HepG2 (cell line): ENCODE measurements around the gene CYP20A1. TPM values are rescaled to one million over a fixed set of nuclear protein-coding genes. Genes with fewer than 3 reads are reported as not detected.
A peak's percentile ranks its signal among the peaks of the same experiment; 100 is the strongest.

Experiments used
- ADNP ChIP-seq: sonication (generic); formaldehyde crosslinking; IDR thresholded peaks from 2 replicates; pipeline ENCODE4 v1.4.0; 2020; ENCODE audit warnings: missing genetic modification reagents
- ARHGAP35 ChIP-seq: sonication (generic); formaldehyde crosslinking; IDR thresholded peaks from 2 replicates; pipeline ENCODE4 v1.9.0; 2022; ENCODE audit warnings: mild to moderate bottlenecking, inconsistent platforms, moderate library complexity, missing genetic modification reagents, borderline replicate concordance
- CBX1 ChIP-seq: IDR thresholded peaks from one replicate; pipeline ENCODE4 v1.6.1; 2016; ENCODE audit warnings: antibody characterized with exemption, low read depth
- CHD4 ChIP-seq: fragments of 200-600 bp; sonication (generic); IDR thresholded peaks from 2 replicates; pipeline ENCODE4 v1.7.0; 2017; ENCODE audit warnings: mild to moderate bottlenecking, low read length, borderline replicate concordance
- DMAP1 ChIP-seq: IDR thresholded peaks from 2 replicates; pipeline ENCODE4 v1.6.1; 2016
- FOXK1 ChIP-seq: sonication (generic); formaldehyde crosslinking; IDR thresholded peaks from 2 replicates; pipeline ENCODE4 v1.4.0; 2020; ENCODE audit warnings: low read depth, missing genetic modification reagents, borderline replicate concordance
- HMGXB4 ChIP-seq, 2 experiments: sonication (generic) in 1 of 2; formaldehyde crosslinking in 1 of 2; IDR thresholded peaks; 2 replicates each; pipeline versions ENCODE4 v1.4.0 to v1.6.1; 2018 to 2020; ENCODE audit warnings: missing genetic modification reagents in 2 of 2, borderline replicate concordance in 1 of 2, low read depth in 1 of 2, mild to moderate bottlenecking in 1 of 2, missing biosample characterization in 1 of 2
- IRF1 ChIP-seq: sonication (generic); formaldehyde crosslinking; IDR thresholded peaks from 2 replicates; pipeline ENCODE4 v1.4.0; 2020; ENCODE audit warnings: low read depth, mild to moderate bottlenecking, missing genetic modification reagents
- MXI1 ChIP-seq: IDR thresholded peaks from 3 replicates; pipeline ENCODE4 v1.6.1; 2012; ENCODE audit warnings: low read depth, low read length, inconsistent platforms, borderline replicate concordance
- POLR2AphosphoS2 ChIP-seq: IDR thresholded peaks from 2 replicates; pipeline ENCODE4 v1.6.1; 2011; ENCODE audit warnings: low read depth, low read length, improper control_type of control experiment
- TEAD2 ChIP-seq: sonication (generic); formaldehyde crosslinking; IDR thresholded peaks from 2 replicates; pipeline ENCODE4 v1.9.0; 2021; ENCODE audit warnings: missing genetic modification reagents
- ZNF367 ChIP-seq: sonication (generic); formaldehyde crosslinking; IDR thresholded peaks from 2 replicates; pipeline ENCODE4 v1.4.0; 2020; ENCODE audit warnings: missing genetic modification reagents, borderline replicate concordance
- ZNF629 ChIP-seq: sonication (generic); formaldehyde crosslinking; conservative IDR thresholded peaks from 2 replicates; pipeline ENCODE4 v1.5.0; 2020; ENCODE audit warnings: missing genetic modification reagents
- ZNF691 ChIP-seq: sonication (generic); formaldehyde crosslinking; IDR thresholded peaks from 2 replicates; pipeline ENCODE4 v1.4.0; 2020; ENCODE audit warnings: missing genetic modification reagents, low read depth, mild to moderate bottlenecking, borderline replicate concordance
- polyA plus RNA-seq, 8 experiments: library from polyadenylated mRNA; depleted of rRNA in 3 of 8; stranded (reverse) in 7 of 8; unstranded in 1 of 8; fragments of >200 nt; fragmentation: Illumina TruSeq in 4 of 8; extraction: Trizol in 4 of 8; gene quantifications; 2 replicates each; pipeline versions ENCODE4 v1.2.1 to v1.2.3, GENCODE V29; 2011 to 2016; ENCODE audit warnings: low read depth in 4 of 8, missing spikeins in 1 of 8, mixed read lengths in 1 of 8; ENCODE audit not compliant: insufficient read depth in 1 of 8
- total RNA-seq, 5 experiments: library from RNA; depleted of rRNA; stranded (reverse); fragments of >200 nt; fragmentation: Illumina TruSeq; extraction: Trizol; gene quantifications; 2 replicates each; pipeline ENCODE4 v1.2.3, GENCODE V29; 2016; ENCODE audit warnings: low read depth in 1 of 5
- TF ChIP-seq, protein P1 (sequence below): IDR thresholded peaks from 2 replicates; pipeline ENCODE4 v1.6.1; 2016; ENCODE audit warnings: mild to moderate bottlenecking
- TF ChIP-seq, protein P2 (sequence below): sonication (generic); formaldehyde crosslinking; IDR thresholded peaks from 2 replicates; pipeline ENCODE4 v1.8.0; 2022; ENCODE audit warnings: mild to moderate bottlenecking, missing genetic modification reagents
- TF ChIP-seq, protein P3 (sequence below): sonication (generic); formaldehyde crosslinking; IDR thresholded peaks from 2 replicates; pipeline ENCODE4 v1.5.1; 2020; ENCODE audit warnings: missing genetic modification reagents, mild to moderate bottlenecking, borderline replicate concordance
- TF ChIP-seq, protein P4 (sequence below): sonication (generic); formaldehyde crosslinking; IDR thresholded peaks from 2 replicates; pipeline ENCODE4 v1.8.1; 2023; ENCODE audit warnings: mild to moderate bottlenecking, moderate library complexity, missing genetic modification reagents

Gene CYP20A1
- total and polyA plus RNA-seq, 2 of the 13 experiments (the other 11 are each of a cell fraction or from before 2014, with no cell fraction given) = 9.6 to 35.3 TPM

DNA sequence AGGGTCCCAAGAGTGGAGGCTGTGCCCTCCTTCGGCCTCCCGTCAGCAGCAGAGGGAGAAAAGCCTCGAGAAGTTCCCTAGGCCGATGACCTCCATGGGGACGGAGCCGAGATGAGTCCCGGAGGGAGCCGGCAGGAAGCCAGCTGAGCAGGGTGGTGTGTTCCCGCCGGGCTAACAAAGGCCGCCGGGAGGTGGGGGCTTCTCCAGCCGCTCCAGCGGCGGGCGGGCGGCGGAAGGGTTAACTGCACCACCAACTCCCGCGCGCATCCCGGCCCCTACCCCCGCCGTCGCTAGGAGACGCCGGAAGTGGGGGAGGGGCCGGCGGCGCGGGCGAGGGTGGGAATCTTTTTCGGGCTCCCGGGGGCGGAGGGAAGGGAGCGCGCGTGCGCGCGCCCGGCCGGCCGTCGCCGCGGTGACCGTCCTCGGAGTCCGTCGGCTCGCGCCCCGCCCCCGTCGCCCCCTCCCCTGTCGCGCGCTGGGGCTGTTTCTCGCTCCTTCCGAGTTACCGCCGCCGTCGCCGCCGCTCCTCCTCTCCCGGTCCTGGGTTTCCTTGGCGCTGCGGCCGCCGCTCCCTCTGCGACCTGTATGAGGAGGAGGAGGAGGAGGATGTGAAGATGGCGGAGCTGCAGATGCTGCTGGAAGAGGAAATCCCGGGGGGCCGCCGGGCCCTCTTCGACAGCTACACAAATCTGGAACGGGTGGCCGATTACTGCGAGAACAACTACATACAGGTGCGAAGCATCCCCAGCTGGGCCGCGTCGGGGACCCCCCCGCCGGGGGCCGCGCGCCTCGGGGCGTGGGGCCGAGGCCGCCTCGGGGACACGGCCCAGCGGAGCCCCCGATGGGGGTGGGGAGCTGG, 89.3 kb downstream of the CYP20A1 start, which contains the start of gene ABI2 (continued):
- no peak for TF ChIP-seq TEAD2 (CRISPR knock-in tag)
- TF ChIP-seq, protein P1, sequence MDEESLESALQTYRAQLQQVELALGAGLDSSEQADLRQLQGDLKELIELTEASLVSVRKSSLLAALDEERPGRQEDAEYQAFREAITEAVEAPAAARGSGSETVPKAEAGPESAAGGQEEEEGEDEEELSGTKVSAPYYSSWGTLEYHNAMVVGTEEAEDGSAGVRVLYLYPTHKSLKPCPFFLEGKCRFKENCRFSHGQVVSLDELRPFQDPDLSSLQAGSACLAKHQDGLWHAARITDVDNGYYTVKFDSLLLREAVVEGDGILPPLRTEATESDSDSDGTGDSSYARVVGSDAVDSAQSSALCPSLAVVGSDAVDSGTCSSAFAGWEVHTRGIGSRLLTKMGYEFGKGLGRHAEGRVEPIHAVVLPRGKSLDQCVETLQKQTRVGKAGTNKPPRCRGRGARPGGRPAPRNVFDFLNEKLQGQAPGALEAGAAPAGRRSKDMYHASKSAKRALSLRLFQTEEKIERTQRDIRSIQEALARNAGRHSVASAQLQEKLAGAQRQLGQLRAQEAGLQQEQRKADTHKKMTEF (CRISPR knock-in tag) = peak; percentile 92
- no peak for TF ChIP-seq ADNP (CRISPR knock-in tag)
- TF ChIP-seq DMAP1 (CRISPR knock-in tag) = peak; percentile 77; the same call in 1 of the 2 replicates
- TF ChIP-seq, protein P2, sequence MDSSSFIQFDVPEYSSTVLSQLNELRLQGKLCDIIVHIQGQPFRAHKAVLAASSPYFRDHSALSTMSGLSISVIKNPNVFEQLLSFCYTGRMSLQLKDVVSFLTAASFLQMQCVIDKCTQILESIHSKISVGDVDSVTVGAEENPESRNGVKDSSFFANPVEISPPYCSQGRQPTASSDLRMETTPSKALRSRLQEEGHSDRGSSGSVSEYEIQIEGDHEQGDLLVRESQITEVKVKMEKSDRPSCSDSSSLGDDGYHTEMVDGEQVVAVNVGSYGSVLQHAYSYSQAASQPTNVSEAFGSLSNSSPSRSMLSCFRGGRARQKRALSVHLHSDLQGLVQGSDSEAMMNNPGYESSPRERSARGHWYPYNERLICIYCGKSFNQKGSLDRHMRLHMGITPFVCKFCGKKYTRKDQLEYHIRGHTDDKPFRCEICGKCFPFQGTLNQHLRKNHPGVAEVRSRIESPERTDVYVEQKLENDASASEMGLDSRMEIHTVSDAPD (CRISPR knock-in tag) = peak; percentile 79; the same call in 1 of the 2 replicates
- TF ChIP-seq HMGXB4 (CRISPR knock-in tag; IDR thresholded peaks at IDR 0.05; ENCODE audit: borderline replicate concordance in 1 of 2, low read depth in 1 of 2) = peak; percentile 41 to 63; a peak in 1 of 4 replicates
- TF ChIP-seq IRF1 (CRISPR knock-in tag) = 0 out of 2 replicates have a peak, but pooled peaks have one; percentile 31
- TF ChIP-seq CHD4 = no peak
- no peak for TF ChIP-seq ZNF691
- TF ChIP-seq, protein P3, sequence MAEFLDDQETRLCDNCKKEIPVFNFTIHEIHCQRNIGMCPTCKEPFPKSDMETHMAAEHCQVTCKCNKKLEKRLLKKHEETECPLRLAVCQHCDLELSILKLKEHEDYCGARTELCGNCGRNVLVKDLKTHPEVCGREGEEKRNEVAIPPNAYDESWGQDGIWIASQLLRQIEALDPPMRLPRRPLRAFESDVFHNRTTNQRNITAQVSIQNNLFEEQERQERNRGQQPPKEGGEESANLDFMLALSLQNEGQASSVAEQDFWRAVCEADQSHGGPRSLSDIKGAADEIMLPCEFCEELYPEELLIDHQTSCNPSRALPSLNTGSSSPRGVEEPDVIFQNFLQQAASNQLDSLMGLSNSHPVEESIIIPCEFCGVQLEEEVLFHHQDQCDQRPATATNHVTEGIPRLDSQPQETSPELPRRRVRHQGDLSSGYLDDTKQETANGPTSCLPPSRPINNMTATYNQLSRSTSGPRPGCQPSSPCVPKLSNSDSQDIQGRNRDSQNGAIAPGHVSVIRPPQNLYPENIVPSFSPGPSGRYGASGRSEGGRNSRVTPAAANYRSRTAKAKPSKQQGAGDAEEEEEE = no peak
- 0 out of 2 replicates have a peak, but pooled peaks have one; percentile 45 for TF ChIP-seq ZNF629 (CRISPR knock-in tag)
- no peak for TF ChIP-seq POLR2AphosphoS2
- TF ChIP-seq CBX1 = no peak
- peak; percentile 70 for TF ChIP-seq FOXK1
- peak; percentile 95; the same call in 2 of the 3 replicates for TF ChIP-seq MXI1
- no peak for TF ChIP-seq ZNF367 (CRISPR knock-in tag)
- TF ChIP-seq ARHGAP35 = no peak; the same call in 1 of the 2 replicates
- TF ChIP-seq, protein P4, sequence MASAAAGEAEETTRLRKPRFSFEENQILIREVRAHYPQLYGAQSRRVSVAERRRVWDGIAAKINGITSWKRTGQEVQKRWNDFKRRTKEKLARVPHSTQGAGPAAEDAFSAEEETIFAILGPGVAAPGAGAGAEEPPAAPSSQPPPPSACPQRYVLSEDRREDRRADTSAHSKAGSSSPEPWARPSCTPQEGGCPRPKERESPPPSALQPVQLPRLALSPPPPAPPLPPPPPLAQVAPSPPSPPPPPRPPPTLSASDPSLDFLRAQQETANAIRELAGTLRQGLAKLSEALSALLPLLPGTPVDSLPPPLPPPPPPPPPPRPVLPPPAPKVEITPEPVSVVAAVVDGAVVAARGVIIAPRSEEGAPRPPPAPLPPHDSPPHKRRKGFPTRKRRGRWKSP (CRISPR knock-in tag) = peak; percentile 55; the same call in 1 of the 2 replicates
